T-helper 1 cell treated with Interleukin-12 subunit alpha and Interleukin-12 subunit beta and Interleukin-4 antibody, amounts not matched to agents 30 ng/mL and 1 ng/mL, for 36 hours (primary cell): Measurements from ENCODE around the gene KCTD20. TPM values are rescaled to one million over a fixed set of nuclear protein-coding genes. Genes with fewer than 3 reads are reported as not detected.
"Not testable (repeated sequence)": the region's sequence is repeated elsewhere in the genome, so short reads cannot be mapped to it uniquely, and the experiment has no call there.

Experiments
- intact Hi-C: fragments of 100-400 bp; cut with micrococcal nuclease; formaldehyde crosslinking; loops from one replicate; pipeline ENCODE4 v1.15.1; 2024
- total RNA-seq: library from RNA; stranded (reverse); gene quantifications from 2 replicates; pipeline ENCODE4 v1.2.3, GENCODE V29; 2022

KCTD20 gene
- 61.4 and 62.4 TPM in 2 replicates for total RNA-seq

DNA sequence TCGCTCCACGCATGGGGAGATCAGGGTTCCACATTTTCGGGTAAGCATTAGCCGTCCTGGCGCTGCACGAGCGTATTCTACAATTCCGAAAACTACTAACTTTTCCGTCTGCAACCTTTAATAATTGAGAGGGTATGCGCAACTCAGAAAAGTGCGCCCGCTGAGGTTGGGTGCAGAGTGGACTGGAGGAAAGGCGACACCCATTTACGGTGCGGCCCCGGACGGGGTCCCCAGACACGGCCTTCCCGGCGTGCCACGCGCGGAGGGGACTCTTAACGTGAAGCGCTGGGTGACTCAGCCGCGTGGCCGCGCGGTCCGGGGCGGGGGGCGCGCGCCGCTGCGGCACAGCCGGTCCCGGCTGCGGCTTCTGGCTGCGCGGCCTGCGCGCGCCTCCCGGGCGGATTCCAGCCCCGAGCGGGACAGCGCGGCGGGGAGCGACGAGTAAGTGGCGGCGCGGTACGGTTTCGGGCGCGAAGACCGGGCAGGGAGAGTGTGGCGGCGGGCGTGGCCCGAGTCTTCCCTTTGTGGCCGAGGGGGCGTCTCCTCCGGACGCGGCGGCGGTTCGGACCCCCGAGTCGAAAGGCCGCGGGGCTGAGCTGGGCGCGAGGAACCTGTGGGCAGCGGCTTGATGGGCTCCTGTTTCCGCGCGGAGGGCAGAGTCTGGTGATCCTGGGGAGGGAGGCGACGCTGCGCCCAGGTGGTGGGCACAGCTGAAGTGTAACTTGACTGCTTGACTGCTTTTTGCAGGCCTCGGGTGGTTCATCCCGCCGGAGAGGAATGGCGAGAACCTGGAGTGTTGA is at the start of gene KCTD20, which contains the start of gene PXT1:
KCTD20 (plus strand) TSS at position 330 of the 800 bp plus-strand sequence. CDS start 27,098 bp downstream, outside the sequence.
PXT1 (minus strand) TSS at position 184 of the 800 bp plus-strand sequence. CDS start 16,772 bp downstream, outside the sequence.
- intact Hi-C loops = loop anchor here (1.0 to 5.0 kb wide), 11 partner anchors 20 to 469 kb away; partner anchors contain the start of genes ETV7, MAPK14, PPIL1 and SRSF3

GRCh38 chr6:36399970-36400369 is 42.8 kb upstream of the KCTD20 start:
- intact Hi-C loops = no loop called here

- intact Hi-C loops = no loop called here
Measured at GRCh38 chr6:36402481-36402880, 40.3 kb upstream of the KCTD20 start.

GRCh38 chr6:36404164-36404563 is 38.6 kb upstream of the KCTD20 start:
- intact Hi-C loops = no loop called here

DNA sequence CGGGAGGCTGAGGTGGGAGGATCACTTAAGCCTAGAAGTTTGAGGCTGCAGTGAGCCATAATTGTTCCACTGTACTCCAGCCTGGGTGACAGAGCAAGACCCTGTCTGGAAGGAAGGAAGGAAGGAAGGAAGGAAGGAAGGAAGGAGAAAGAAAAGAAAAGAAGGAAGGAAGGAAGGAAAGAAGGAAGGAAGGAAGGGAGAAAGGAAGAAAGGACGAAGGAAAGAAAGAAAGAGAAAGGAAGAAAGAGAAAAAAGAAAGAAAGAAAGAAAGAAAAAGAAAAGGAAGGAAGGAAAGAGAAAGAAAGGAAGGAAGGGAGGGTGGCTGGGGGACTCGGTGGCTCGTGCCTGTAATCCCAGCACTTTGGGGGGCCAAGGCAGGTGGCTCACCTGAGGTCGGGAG is 33.1 kb upstream of the KCTD20 start:
- intact Hi-C loops = not testable (repeated sequence)

DNA sequence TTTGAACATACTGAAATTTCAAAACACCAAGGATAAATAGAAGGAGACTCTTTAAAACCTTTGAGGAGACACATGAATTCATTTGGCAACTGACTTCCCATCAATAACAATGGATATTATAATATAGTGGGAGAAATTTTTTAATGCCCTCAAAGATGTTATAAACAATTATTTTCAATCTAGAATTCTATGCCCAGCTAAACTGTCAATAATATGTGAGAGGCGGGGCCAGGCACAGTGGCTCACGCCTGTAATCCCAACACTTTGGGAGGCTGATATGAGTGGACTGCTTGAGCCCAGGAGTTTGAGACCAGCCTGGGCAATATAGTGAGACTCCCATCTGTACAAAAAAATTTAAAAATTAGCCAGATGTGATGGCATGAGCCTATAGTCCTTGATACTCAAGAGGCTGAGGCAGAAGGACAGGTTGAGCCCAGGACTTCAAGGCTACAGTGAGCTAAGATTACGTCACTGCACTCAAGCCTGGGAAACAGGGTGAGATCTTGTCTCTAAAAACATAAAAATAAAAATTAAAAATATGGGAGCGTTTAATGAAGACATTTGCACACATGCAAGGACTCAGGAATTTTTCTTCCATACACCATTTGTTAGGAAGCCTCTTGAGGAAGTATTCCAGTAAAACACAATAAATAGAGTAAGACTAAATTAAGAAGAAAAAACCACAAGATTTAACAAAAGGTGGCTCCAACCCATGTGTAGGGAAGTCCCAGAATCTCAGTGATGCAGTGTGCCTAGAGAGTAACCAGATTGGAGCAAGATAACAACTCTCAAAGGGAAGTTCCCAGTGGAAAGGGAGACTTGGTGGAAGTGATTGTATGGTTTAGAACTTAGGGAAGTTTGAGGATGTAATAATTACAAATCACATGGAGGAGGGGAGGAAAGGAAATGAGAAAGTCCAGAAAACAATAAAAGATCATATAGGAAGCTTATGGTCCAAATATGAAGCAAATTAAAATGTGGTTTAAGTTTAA is 29.0 kb upstream of the KCTD20 start:
- intact Hi-C loops = no loop called here

DNA sequence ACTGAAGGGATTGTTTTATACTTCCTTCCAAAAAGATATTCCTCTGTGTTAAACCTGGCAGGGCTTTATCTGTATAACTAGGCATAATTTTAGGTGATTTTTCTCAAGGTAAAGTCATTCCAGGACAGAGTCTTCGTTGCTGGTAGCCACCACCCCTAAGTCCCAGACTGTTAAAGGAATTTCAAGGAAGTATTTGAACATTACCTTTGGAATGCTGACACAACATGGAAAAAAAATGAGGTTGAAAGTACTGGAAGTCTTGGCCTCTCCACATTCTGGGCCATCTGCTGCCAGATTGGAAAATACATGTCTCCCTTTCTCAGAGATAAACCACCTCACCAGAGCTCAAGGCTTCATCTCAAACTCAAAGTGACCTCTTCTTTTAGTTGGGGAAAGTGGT is 28.3 kb upstream of the KCTD20 start:
- intact Hi-C loops = no loop called here

DNA sequence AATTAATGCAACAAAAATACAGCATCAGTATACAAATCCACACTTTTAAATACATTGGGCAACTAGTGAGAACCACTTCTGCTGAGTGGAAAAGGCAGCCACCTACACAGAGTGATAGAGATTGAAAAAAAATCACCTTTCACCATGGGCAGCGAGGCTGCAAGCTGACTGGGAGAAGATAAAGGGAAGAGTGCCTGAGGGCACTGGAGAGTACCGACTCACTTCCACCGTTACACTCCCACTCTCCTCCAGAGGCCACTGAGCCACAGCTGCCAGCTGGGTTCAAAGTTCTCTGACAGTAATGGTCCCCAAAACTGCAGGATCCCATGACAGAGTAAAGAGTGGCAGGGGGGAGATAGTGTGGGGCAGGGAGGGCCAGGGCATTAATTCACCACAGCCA is 24.2 kb upstream of the KCTD20 start:
- intact Hi-C loops = no loop called here

DNA sequence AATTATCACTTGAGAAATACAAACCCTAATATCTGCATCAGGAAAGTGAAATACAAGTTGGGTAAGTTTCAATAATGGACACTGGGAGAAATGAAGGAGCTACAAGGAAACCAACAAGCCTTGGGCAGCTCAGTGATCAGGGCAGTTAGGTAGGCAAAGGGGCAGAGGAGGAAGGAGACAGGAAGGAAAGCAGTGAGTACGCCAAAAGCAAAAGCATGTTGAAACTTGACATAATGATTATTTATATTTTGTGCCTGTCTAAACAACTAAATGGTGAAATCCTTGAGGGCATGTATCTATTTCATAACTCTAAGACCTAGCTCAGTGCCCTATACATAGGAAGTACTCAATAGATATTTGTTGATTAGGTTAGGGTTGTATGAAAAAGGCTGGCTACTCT is 23.5 kb upstream of the KCTD20 start:
- intact Hi-C loops = no loop called here

DNA sequence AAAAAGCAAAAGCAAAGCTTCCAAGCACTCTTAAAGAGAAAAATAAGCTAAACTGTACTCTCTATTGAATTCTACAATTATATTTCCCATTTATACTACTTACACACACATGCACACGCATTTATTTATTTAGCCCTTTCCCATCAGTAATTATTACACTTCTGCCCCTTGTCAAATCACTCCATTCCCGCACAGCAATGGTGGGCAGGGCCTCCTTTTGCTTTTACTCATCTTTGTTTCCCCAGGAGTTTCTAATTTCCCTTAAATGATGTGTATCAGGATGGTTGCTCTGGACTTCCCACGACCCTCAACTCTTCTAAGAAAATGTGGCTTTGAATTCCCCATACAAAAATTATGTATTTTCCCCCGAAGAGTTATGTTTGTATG is 20.1 kb upstream of the KCTD20 start:
- intact Hi-C loops = loop anchor here (1.0 to 2.0 kb wide), 8 partner anchors 20 to 393 kb away; partner anchors contain the start of genes ETV7, KCTD20, PXT1 and SRSF3

DNA sequence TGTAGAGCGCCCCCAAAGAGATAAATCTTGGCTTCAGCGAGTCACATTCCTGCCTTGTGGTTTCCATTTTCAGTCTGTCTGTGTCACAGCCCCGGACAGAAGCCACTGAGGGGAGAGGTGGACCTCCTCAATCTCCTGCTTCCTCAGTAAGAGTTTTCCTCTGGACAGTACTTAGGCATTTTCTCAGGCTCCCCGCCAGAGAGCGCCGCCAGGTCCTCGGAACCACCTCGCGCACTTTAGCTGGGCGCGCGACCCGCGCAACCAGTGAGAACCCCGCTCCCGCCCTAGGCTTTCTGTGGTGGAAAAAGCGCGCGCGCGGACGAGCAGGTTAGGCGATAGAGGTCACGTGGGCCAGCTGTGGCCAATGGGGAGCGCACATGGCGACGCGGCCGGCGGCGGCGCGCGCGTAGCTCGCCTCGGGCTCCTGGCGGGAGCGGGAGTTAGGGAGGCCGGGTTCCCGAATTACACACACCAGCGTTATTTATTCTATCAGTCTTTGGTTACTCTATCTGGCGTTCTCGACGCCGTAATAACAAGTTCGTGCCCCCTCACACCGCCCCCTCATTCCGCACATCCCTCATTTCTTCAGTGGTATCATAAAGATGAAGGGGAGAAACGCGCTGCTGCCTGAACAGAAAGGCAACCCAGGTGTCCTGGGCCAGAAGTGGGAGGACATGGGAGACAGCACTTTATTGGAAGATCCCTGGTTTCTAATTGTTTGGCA is 19.5 kb upstream of the KCTD20 start:
- intact Hi-C loops = loop anchor here (1.0 to 2.0 kb wide), 8 partner anchors 19 to 394 kb away; partner anchors contain the start of genes ETV7, KCTD20, PXT1 and SRSF3

- intact Hi-C loops = no loop called here
Measured at GRCh38 chr6:36426622-36427021, 16.2 kb upstream of the KCTD20 start.

DNA sequence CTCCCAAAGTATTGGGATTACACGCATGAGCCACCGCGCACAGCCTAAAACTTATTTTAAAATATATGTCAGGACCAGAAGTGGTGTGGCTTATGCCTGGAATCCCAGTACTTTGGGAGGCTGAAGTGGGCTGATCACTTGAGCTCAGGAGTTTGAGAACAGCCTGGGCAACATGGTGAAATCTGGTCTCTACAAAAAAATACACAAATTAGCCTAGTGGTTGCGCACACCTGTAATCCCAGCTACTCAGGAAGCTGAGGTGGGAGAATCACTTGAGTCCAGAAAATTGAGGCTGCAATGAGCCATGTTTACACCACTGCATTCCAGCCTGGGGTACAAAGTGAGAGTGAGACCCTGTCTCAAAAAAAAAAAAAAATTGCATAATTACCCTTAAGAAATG is 13.9 kb upstream of the KCTD20 start:
- intact Hi-C loops = no loop called here

- intact Hi-C loops = no loop called here
Measured at GRCh38 chr6:36430351-36430750, 12.4 kb upstream of the KCTD20 start.

DNA sequence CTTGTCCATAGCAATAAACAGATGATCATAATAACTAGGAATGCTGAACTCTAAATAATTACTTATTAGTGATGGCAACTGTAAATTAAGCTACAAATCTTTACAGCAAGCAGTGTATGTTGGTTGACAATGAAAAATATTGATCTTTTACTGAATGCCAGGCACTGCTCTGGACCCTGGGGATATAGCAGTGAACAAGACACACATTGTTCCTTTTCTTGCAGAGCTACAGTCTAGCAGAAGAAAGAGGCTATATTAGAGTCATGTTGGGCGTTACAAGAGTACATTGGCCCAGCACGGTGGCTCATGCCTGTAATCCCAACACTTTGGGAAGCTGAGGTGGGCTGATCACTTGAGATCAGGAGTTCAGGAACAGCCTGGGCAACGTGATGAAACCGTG is 11.6 kb upstream of the KCTD20 start:
- intact Hi-C loops = no loop called here

DNA sequence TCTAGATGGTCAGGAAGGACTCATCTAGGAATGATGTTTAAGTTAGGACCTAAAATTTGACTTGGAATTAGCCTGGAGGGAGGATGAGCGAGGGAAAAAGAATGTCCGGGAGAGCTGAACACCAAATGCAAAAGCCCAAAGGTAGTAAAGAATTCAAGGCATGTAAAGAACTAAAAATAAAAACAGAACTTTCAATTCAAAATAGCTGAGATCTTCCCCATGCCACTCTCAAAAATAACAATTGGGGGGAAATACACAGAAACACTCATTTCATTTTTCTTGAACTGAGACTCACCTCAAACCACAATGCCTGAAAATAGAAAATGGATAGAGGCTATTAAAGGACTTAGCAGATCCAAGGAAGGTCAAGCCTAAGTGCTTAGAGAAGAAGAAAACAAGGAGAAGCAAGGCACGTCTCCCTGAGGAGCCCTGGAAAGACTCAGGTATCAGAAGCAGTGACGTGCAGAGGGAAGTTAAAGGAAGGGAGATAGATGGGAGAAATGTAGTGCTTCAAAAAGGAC is 10.6 kb upstream of the KCTD20 start:
- intact Hi-C loops = no loop called here

DNA sequence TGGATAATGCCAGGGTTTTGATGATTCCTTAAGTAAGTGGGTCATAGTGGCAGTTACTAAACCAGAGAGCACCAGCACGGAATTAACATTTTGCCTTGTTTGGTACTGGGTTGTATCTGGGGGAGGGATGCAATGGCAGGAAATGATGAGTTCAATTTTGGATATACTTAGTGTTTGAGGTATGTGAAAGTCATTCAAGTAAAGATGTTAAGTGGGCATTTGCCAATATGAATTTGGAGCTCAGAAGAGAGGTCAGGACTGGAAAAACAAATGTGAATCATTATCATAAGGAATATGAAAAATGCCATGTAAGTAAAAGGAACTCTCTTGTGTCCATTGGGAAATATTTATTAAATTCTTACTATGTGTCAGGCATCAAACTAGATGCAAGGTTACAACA is 6.3 kb upstream of the KCTD20 start:
- intact Hi-C loops = no loop called here

- intact Hi-C loops = loop anchor here (5.0 kb wide), 5 partner anchors 316 to 471 kb away; partner anchors contain the start of genes MAPK14 and PPIL1
Measured at GRCh38 chr6:36441307-36441894, 1.4 kb upstream of the KCTD20 start.

GRCh38 chr6:36442103-36442670 is 613 bp upstream of the KCTD20 start:
- intact Hi-C loops = loop anchor here (1.0 to 5.0 kb wide), 11 partner anchors 19 to 470 kb away; partner anchors contain the start of genes ETV7, MAPK14, PPIL1 and SRSF3
